PC-9 (cell line): Measurements from ENCODE around the gene TNRC6C. TPM values are rescaled to one million over a fixed set of nuclear protein-coding genes. Genes with fewer than 3 reads are reported as not detected.

ENCODE experiments used
- BruUV-seq: library from RNA; stranded (reverse); fragments of 400-500 nt; replicated peaks from 2 replicates; lab custom pipeline; 2021; lab: Mats Ljungman, UMichigan
- CTCF ChIA-PET: fragments of 300-600 bp; sonication (Branson Sonifier 250); formaldehyde crosslinking; loops from one replicate; lab custom pipeline; 2022; ENCODE audit warnings: antibody characterized with exemption; lab: Charles Lee
- POLR2A ChIA-PET: fragments of 300-600 bp; sonication (Branson Sonifier 250); formaldehyde crosslinking; loops from one replicate; lab custom pipeline; 2022; ENCODE audit warnings: antibody characterized with exemption; ENCODE audit not compliant: unreplicated experiment; lab: Charles Lee
- DNase-seq, 2 experiments: peaks; one replicate each; pipeline versions ENCODE4 v3.0.0 to v3.0.0-alpha.2; 2015 to 2022; ENCODE audit warnings: mixed read lengths in 1 of 2
- H2AFZ ChIP-seq: fragments of 200-600 bp; sonication (generic); 2 replicates; pipeline ENCODE4 v1.8.1; 2017; ENCODE audit warnings: antibody characterized with exemption
- H3F3A ChIP-seq: fragments of 200-600 bp; sonication (generic); 2 replicates; pipeline ENCODE4 v1.8.1; 2017; ENCODE audit warnings: antibody characterized with exemption, mild to moderate bottlenecking, low read depth; ENCODE audit not compliant: insufficient read depth
- H3K27ac ChIP-seq: fragments of 200-600 bp; sonication (generic); 2 replicates; pipeline ENCODE4 v1.6.1; 2016; ENCODE audit warnings: mixed run types
- H3K27me3 ChIP-seq: fragments of 200-600 bp; sonication (generic); 2 replicates; pipeline ENCODE4 v1.6.1; 2016; ENCODE audit warnings: low read depth, mixed run types; ENCODE audit not compliant: insufficient read depth
- H3K36me3 ChIP-seq: fragments of 200-600 bp; sonication (generic); 2 replicates; pipeline ENCODE4 v1.6.1; 2016; ENCODE audit warnings: low read depth, mixed run types
- H3K4me1 ChIP-seq: fragments of 200-600 bp; sonication (generic); replicated peaks from 2 replicates; pipeline ENCODE4 v1.6.1; 2016; ENCODE audit warnings: mixed run types; ENCODE audit not compliant: insufficient read depth
- H3K4me2 ChIP-seq: fragments of 200-600 bp; sonication (generic); 2 replicates; pipeline ENCODE4 v1.6.1; 2017; ENCODE audit warnings: mixed run types
- H3K4me3 ChIP-seq: fragments of 200-600 bp; sonication (generic); 2 replicates; pipeline ENCODE4 v1.6.1; 2016; ENCODE audit warnings: mixed run types
- H3K79me2 ChIP-seq: fragments of 200-600 bp; sonication (generic); 2 replicates; pipeline ENCODE4 v1.6.1; 2017; ENCODE audit warnings: low read depth, mixed run types
- H3K9me2 ChIP-seq: fragments of 200-600 bp; sonication (generic); 2 replicates; pipeline ENCODE4 v1.8.1; 2017; ENCODE audit warnings: mild to moderate bottlenecking; ENCODE audit not compliant: insufficient read depth
- H3K9me3 ChIP-seq: fragments of 200-600 bp; sonication (generic); 2 replicates; pipeline ENCODE4 v1.8.1; 2016; ENCODE audit warnings: low read depth; ENCODE audit not compliant: insufficient read depth
- H4K20me1 ChIP-seq: fragments of 200-600 bp; sonication (generic); 2 replicates; pipeline ENCODE4 v1.8.1; 2017; ENCODE audit not compliant: insufficient read depth
- EZH2 ChIP-seq: fragments of 200-600 bp; sonication (generic); IDR thresholded peaks from 2 replicates; pipeline ENCODE4 v1.8.0; 2017; ENCODE audit warnings: antibody characterized with exemption, low read depth
- intact Hi-C: fragments of 100-400 bp; cut with micrococcal nuclease; formaldehyde crosslinking; loops from one replicate; pipeline ENCODE4 v1.10.0; 2022; ENCODE audit not compliant: unreplicated experiment
- total RNA-seq: library from RNA; stranded (reverse); gene quantifications from 2 replicates; pipeline ENCODE4 v1.2.3, GENCODE V29; 2021
- TF ChIP-seq, protein P1 (sequence below): fragments of 200-600 bp; sonication (generic); conservative IDR thresholded peaks from 2 replicates; pipeline ENCODE4 v1.6.1; 2017; ENCODE audit warnings: mixed run types, antibody characterized with exemption, mild to moderate bottlenecking, moderate library complexity

TNRC6C gene
- total RNA-seq, 1 experiment from 2014 or later: 0.37 TPM

DNA sequence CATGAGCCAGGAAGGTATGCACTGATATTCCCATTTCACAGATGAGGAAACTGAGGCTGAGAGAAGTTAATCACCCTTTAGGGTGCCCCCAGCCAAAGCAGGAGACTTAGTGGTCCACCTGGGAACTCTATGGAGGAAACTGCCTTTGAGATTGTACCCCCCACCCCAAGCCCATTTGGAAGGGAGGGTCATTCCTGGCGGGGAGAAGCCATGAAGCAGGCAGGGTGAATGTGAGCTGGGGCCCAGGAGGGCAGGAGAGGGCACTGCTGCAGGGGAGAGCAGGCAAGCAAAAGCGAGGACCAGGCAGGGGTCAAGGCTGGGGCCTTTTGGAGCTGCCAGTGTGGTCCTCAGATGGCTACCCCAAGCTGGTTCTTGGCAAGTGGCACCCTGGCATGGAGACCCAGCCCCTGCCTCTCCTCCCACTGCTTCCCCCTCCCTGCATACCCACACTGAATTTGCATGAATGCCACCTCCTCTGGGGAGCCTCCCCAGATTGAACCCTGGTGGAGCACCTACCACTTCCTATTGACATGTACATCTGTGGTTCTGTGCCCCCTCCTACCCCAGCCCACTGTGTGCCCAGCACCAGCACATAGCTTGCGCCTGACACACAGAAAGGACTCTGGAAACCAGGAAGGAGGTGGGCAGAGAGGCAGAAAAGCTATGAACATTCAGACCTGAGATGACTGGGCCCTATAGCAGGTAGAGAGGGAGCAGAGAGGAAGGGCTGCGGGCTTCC is 171.0 kb downstream of the TNRC6C start:
- no peaks in the 10 kb centered on the region for H3K9me3 ChIP-seq
- H3K9me2 ChIP-seq: no peaks in the 10 kb centered on the region
- CTCF ChIA-PET: interaction anchor here (0.6 kb wide), 1 partner anchor 38 kb away, joined by 3 read pairs; no protein-coding TSS in a partner anchor
- H3K79me2 ChIP-seq: peaks cover 13% of the 10 kb centered on the region
- no peaks in the 10 kb centered on the region for H3K27me3 ChIP-seq
- intact Hi-C loops: loop anchor here (2.0 kb wide), 1 partner anchor 57 kb away; the partner anchor contains the start of genes AFMID and TK1
- POLR2A ChIA-PET: interaction anchor here (0.7 to 0.8 kb wide), 2 partner anchors 13 to 16 kb away, joined by 3 to 21 read pairs; no protein-coding TSS in a partner anchor
- BruUV-seq: no TSS peak
- peaks cover 19% of the 10 kb centered on the region; the same call in 1 of the 2 replicates for H3F3A ChIP-seq
- TF ChIP-seq EZH2: no peak
- TF ChIP-seq, protein P1, sequence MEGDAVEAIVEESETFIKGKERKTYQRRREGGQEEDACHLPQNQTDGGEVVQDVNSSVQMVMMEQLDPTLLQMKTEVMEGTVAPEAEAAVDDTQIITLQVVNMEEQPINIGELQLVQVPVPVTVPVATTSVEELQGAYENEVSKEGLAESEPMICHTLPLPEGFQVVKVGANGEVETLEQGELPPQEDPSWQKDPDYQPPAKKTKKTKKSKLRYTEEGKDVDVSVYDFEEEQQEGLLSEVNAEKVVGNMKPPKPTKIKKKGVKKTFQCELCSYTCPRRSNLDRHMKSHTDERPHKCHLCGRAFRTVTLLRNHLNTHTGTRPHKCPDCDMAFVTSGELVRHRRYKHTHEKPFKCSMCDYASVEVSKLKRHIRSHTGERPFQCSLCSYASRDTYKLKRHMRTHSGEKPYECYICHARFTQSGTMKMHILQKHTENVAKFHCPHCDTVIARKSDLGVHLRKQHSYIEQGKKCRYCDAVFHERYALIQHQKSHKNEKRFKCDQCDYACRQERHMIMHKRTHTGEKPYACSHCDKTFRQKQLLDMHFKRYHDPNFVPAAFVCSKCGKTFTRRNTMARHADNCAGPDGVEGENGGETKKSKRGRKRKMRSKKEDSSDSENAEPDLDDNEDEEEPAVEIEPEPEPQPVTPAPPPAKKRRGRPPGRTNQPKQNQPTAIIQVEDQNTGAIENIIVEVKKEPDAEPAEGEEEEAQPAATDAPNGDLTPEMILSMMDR: no peak
- peak overlapping the region; percentile 96; the same call in 1 of the 2 replicates for H3K4me2 ChIP-seq
- H3K36me3 ChIP-seq: no peaks in the 10 kb centered on the region
- H4K20me1 ChIP-seq: no peaks in the 10 kb centered on the region
- H3K27ac ChIP-seq: no peak overlapping the region
- peak overlapping the region; percentile 49; the same call in 1 of the 2 replicates for H3K4me3 ChIP-seq
- H2AFZ ChIP-seq: no peak overlapping the region
- no peak for DNase-seq
- peaks cover 19% of the 10 kb centered on the region for H3K4me1 ChIP-seq

DNA sequence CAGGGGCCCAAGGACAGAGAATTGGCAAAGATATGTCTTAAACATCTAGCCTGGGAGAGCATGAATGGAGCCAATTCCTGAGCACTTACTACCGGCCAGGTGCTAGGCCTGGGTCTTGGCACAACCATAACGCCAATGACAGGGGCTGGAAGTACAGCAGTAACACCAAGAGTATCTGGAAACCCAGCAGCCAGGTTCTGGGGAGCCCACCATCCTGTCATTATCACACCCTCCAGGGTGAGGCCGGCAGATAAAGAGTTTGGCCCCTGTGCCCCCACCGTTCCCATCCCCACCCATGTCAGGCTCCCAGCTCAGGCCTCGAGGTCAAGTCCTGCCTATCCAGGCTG is 171.6 kb downstream of the TNRC6C start:
- Histone ChIP-seq H3K27me3 (no peaks in the 10 kb centered on the region), H3K36me3 (no peaks in the 10 kb centered on the region), H4K20me1 (no peaks in the 10 kb centered on the region), H3K9me3 (no peaks in the 10 kb centered on the region), H3K9me2 (no peaks in the 10 kb centered on the region), H3K79me2 (peaks cover 13% of the 10 kb centered on the region), H2AFZ (no peak overlapping the region), H3K27ac (no peak overlapping the region), H3K4me1 (peaks cover 19% of the 10 kb centered on the region), H3K4me3 (no peak overlapping the region), H3F3A (peaks cover 19% of the 10 kb centered on the region; the same call in 1 of the 2 replicates), H3K4me2 (no peak overlapping the region)
- no TSS peak for BruUV-seq
- POLR2A ChIA-PET: interaction anchor here (0.6 kb wide), 1 partner anchor 10 kb away, joined by 6 read pairs; no protein-coding TSS in a partner anchor
- CTCF ChIA-PET: interaction anchor here (0.6 kb wide), 2 partner anchors 36 to 39 kb away, joined by 3 to 4 read pairs; no protein-coding TSS in a partner anchor
- DNase-seq: no peak
- no peak for TF ChIP-seq EZH2
- TF ChIP-seq, protein P1: no peak
- intact Hi-C loops: no loop called here

DNA sequence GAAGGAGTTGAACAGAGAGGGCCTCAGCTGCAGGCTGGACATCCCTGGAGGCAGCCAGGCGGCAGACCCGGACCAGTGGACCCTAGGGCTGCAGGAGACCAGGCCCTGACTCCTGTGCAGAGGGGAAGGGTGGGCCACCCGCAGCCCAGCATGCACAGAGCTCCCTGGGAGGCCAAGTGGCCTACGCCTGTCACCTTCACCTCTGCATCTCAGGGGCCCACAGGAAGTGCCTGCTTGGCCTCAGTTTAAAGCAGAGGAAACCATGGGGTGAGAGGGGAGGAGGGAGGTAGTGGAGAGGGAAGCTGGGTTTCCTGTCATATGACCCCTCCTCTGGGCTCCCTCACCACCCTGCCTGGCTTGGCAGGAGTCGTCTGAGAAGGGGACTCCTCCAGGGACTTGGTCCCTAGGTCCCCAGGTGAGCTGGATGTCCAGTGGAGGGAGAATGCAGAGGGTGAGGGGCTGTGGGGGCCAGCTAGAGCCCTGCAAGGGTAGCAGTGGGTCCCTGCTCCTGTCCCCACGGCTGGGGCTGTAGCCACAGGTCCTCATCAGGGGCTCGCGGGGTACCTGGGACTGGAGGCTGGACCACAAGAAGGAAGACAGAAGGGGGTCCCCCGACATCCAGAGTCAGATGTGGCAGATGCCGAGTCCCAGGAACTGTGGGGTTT is 172.1 kb downstream of the TNRC6C start, which contains the start of gene TMC8:
TMC8 (plus strand) TSS at position 335 of the 665 bp plus-strand sequence. CDS start 818 bp downstream, outside the sequence.
- BruUV-seq: no TSS peak
- no peak within 1 kb of the TSS for H2AFZ ChIP-seq
- no peaks in the 10 kb centered on the region for H4K20me1 ChIP-seq
- intact Hi-C loops: no loop called here
- no peaks in the 10 kb centered on the region for H3K9me2 ChIP-seq
- peaks cover 19% of the 10 kb centered on the region for H3K4me1 ChIP-seq
- no peaks in the 10 kb centered on the region for H3K9me3 ChIP-seq
- no peak within 1 kb of the TSS for H3K27ac ChIP-seq
- TF ChIP-seq EZH2: no peak
- TF ChIP-seq, protein P1: no peak
- H3K27me3 ChIP-seq: no peaks in the 10 kb centered on the region
- H3K4me2 ChIP-seq: peak within 1 kb of the TSS; percentile 96
- peaks cover 13% of the 10 kb centered on the region for H3K79me2 ChIP-seq
- no peaks in the 10 kb centered on the region for H3K36me3 ChIP-seq
- peak within 1 kb of the TSS; percentile 60; the same call in 1 of the 2 replicates for H3K4me3 ChIP-seq
- CTCF ChIA-PET: interaction anchor here (0.6 kb wide), 1 partner anchor 35 kb away, joined by 4 read pairs; no protein-coding TSS in a partner anchor
- peaks cover 19% of the 10 kb centered on the region; the same call in 1 of the 2 replicates for H3F3A ChIP-seq
- no peak for DNase-seq
- POLR2A ChIA-PET: interaction anchor here (0.6 kb wide), 2 partner anchors 10 to 46 kb away, joined by 4 to 6 read pairs; no protein-coding TSS in a partner anchor
